ENCODE data around the gene TMEM95.
A peak's percentile ranks its signal among the peaks of the same experiment; 100 is the strongest.

Gene TMEM95

GRCh38 chr17:7325031-7325528, 29.9 kb upstream of the TMEM95 start:
- TF ChIP-seq CTCF (IDR thresholded peaks at IDR 0.05; ENCODE audit: low read depth, low read length, missing control alignments): no peak
- H3K4me3 ChIP-seq (replicated peaks; ENCODE audit: low read depth, low read length): no peak overlapping the region
- no peak for DNase-seq (ENCODE audit: extremely low read depth, low read depth)

DNA sequence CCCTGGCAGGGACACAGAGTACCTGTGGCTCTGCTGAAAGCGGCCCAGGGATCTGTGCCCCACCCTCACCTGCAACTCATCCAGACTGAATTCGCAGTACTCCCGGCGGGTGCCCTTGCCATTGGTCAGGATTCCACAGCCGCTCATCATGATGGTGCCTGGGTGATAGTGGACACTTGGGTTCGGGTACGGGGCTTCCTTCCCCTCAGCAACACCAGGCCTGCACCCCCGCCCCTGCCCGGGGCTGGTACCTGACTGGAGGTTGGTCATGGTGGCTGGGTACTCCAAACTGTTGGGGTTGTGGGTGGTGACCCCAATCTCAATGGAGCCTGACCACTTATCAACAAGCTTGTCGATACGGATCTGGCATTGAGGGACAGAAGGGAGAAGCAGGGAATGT, 28.8 kb upstream of the TMEM95 start:
- DNase-seq (ENCODE audit: extremely low read depth, low read depth): no peak
- TF ChIP-seq CTCF (IDR thresholded peaks at IDR 0.05; ENCODE audit: low read depth, low read length, missing control alignments): no peak
- H3K4me3 ChIP-seq (replicated peaks; ENCODE audit: low read depth, low read length): no peak overlapping the region

GRCh38 chr17:7327056-7327455, 27.9 kb upstream of the TMEM95 start:
- no peak overlapping the region for H3K4me3 ChIP-seq (replicated peaks; ENCODE audit: low read depth, low read length)
- TF ChIP-seq CTCF (IDR thresholded peaks at IDR 0.05; ENCODE audit: low read depth, low read length, missing control alignments): no peak
- DNase-seq (ENCODE audit: extremely low read depth, low read depth): no peak

DNA sequence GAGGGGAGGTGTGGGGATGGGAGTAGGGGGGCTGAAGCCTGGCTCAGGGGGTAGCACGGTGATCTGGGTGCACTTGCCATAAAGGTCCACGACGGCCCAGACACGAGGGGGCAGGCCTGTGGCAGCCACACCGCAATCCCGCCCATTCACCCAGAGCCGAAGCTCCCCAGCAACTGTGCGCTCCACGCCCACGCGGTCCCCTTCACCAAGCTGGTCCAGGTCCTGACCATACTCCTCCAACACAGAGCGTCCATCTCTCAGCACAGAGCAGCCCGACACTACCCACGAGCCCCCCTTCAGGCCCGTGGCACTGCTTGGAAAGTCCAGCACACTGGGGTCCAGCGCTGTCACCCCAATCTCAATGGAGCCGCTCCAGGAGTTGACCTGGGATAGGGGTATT, 27.5 kb upstream of the TMEM95 start:
- no peak for TF ChIP-seq CTCF (IDR thresholded peaks at IDR 0.05; ENCODE audit: low read depth, low read length, missing control alignments)
- H3K4me3 ChIP-seq (replicated peaks; ENCODE audit: low read depth, low read length): no peak overlapping the region
- DNase-seq (ENCODE audit: extremely low read depth, low read depth): no peak

DNA sequence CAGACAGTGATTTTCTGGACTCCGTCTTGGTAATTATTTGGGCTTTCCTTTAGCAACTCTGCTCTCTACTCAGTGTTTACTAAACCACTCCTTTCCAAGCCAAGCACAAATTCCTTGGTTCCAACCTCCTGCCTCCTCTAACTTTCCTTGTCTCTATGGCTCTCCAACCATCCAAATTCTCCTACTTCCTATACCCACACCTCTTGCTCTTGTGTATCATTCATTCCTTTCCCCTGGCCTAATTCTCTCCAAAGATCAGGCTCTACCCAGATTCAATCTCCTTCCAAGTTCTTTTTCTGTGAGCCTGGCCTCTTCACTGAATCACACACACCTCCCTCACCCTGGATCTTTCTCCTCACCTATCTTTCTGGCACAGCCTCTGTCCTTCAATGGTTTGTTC, 26.9 kb upstream of the TMEM95 start:
- peak overlapping the region; percentile 89 for H3K4me3 ChIP-seq (replicated peaks; ENCODE audit: low read depth, low read length)
- DNase-seq (ENCODE audit: extremely low read depth, low read depth): no peak
- TF ChIP-seq CTCF (IDR thresholded peaks at IDR 0.05; ENCODE audit: low read depth, low read length, missing control alignments): no peak

DNA sequence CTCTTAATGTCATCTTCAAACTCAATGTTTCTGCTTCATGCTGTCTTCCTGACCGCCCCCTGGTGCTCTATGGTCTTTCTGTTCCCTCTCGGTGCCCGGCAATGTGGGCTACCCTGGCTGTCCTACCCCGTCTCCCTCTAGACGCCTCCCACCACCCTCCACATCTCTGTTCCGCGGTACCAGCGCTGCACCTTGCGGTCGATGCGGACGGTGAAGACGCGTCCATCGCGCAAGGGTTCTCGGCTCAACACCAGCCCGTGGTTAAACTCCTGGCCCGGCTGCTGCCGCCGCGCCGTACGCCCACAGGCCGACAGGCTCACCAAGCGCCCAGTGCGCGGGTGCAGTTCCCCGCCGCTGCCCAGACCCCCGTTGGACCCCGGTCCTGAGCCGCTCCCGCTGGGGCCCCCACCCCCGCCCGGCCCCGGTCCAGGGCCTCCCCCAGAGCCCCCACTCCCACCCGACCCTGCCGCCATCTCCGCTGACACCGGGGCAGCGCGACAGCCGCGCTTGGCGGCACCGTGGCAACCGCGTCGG, 26.0 kb upstream of the TMEM95 start, which contains the start of gene NEURL4:
Gene NEURL4 (minus strand): TSS at position 496 of the 534 bp plus-strand sequence. CDS start 23 bp downstream, at position 473.
- peak within 1 kb of the TSS; percentile 89 for H3K4me3 ChIP-seq (replicated peaks; ENCODE audit: low read depth, low read length)
- TF ChIP-seq CTCF (IDR thresholded peaks at IDR 0.05; ENCODE audit: low read depth, low read length, missing control alignments): peak; percentile 1
- no peak for DNase-seq (ENCODE audit: extremely low read depth, low read depth)

All from HFF-Myc (cell line).